ENCODE measurements around the gene KLHL2.
"Not testable (repeated sequence)": the region's sequence is repeated elsewhere in the genome, so short reads cannot be mapped to it uniquely, and the experiment has no call there.

KLHL2 gene

GRCh38 chr4:165203541-165204461, 3.6 kb upstream of the KLHL2 start:
- DNase-seq, result no peak

GRCh38 chr4:165204462-165204830, 2.9 kb upstream of the KLHL2 start:
- no peak for DNase-seq

GRCh38 chr4:165207016-165207430, 338 bp upstream of the KLHL2 start:
- peak; percentile 53 for DNase-seq

- peak; percentile 75 for DNase-seq
Measured at GRCh38 chr4:165208221-165208652, 876 bp downstream of the KLHL2 start.

GRCh38 chr4:165208741-165209388, 1.5 kb downstream of the KLHL2 start:
- peak; percentile 53 for DNase-seq

- DNase-seq, result peak; percentile 32
Measured at GRCh38 chr4:165209796-165210195, 2.4 kb downstream of the KLHL2 start.

GRCh38 chr4:165210566-165210965, 3.2 kb downstream of the KLHL2 start:
- DNase-seq, result peak; percentile 32

- DNase-seq, result not testable (repeated sequence)
Measured at GRCh38 chr4:165212647-165213046, 5.3 kb downstream of the KLHL2 start.

GRCh38 chr4:165213404-165213803, 6.0 kb downstream of the KLHL2 start:
- DNase-seq, result not testable (repeated sequence)

- DNase-seq, result peak; percentile 22
Measured at GRCh38 chr4:165213991-165214709, 6.8 kb downstream of the KLHL2 start.

GRCh38 chr4:165215034-165215751, 7.8 kb downstream of the KLHL2 start:
- DNase-seq, result not testable (repeated sequence)

GRCh38 chr4:165215761-165216487, 8.6 kb downstream of the KLHL2 start:
- not testable (repeated sequence) for DNase-seq

GRCh38 chr4:165217325-165217724, 10.0 kb downstream of the KLHL2 start:
- no peak for DNase-seq

GRCh38 chr4:165221306-165221705, 13.9 kb downstream of the KLHL2 start:
- DNase-seq, result not testable (repeated sequence)

- not testable (repeated sequence) for DNase-seq
Measured at GRCh38 chr4:165221993-165222650, 14.8 kb downstream of the KLHL2 start.

GRCh38 chr4:165222651-165222994, 15.3 kb downstream of the KLHL2 start:
- DNase-seq, result no peak

- DNase-seq, result not testable (repeated sequence)
Measured at GRCh38 chr4:165227401-165227800, 20.0 kb downstream of the KLHL2 start.

- DNase-seq, result not testable (repeated sequence)
Measured at GRCh38 chr4:165229490-165230200, 22.3 kb downstream of the KLHL2 start.

- not testable (repeated sequence) for DNase-seq
Measured at GRCh38 chr4:165232623-165233433, 25.5 kb downstream of the KLHL2 start.

- DNase-seq, result no peak
Measured at GRCh38 chr4:165234766-165235165, 27.4 kb downstream of the KLHL2 start.
